HCT116 (cell line): ENCODE measurements around the gene AFDN. TPM values are rescaled to one million over a fixed set of nuclear protein-coding genes. Genes with fewer than 3 reads are reported as not detected.

Experiments
- ATAC-seq: fragments of 200-7000 bp; cut with Tn5 transposase; 2 replicates; pipeline ENCODE4 v1.9.1; 2020; ENCODE audit warnings: mild to moderate bottlenecking, moderate library complexity
- BruUV-seq: library from RNA; stranded (reverse); fragments of 400-500 nt; replicated peaks from 2 replicates; lab custom pipeline; 2021; lab: Mats Ljungman, UMichigan
- CTCF ChIA-PET: fragments of 300-600 bp; sonication (Branson Sonifier 250); formaldehyde crosslinking; loops from one replicate; lab custom pipeline; 2021; ENCODE audit warnings: antibody characterized with exemption; lab: Charles Lee
- POLR2A ChIA-PET: fragments of 300-600, 350-600 bp; sonication (Branson Sonifier 250); formaldehyde crosslinking; loops from one replicate; lab custom pipeline; 2021; ENCODE audit warnings: antibody characterized with exemption; lab: Charles Lee
- RAD21 ChIA-PET, 2 experiments: fragments of 300-600 bp; sonication (Branson Sonifier 250); formaldehyde crosslinking; loops; one replicate each; lab custom pipeline; 2023; ENCODE audit warnings: low total read pairs in 2 of 2; ENCODE audit not compliant: uncharacterized antibody in 2 of 2, unreplicated experiment in 2 of 2, low non-redundant PET in 1 of 2; lab: Charles Lee
- DNase-seq: peaks from one replicate; pipeline ENCODE4 v3.0.0-alpha.2; 2010; ENCODE audit warnings: low read depth, low spot score
- H2AFZ ChIP-seq: fragments of 200-600 bp; shearing (Covaris generic), sonication (generic); 2 replicates; pipeline ENCODE4 v1.6.1; 2017; ENCODE audit warnings: low read depth, mixed run types, mixed read lengths, antibody characterized with exemption, low read length; ENCODE audit not compliant: poor library complexity, severe bottlenecking
- H3K27ac ChIP-seq: 2 replicates; pipeline ENCODE4 v1.5.1; 2012; ENCODE audit warnings: low read depth, low read length
- H3K27me3 ChIP-seq: fragments of 200-600 bp; sonication (generic); 2 replicates; pipeline ENCODE4 v1.6.1; 2016; ENCODE audit warnings: mixed run types, low read length, mixed read lengths; ENCODE audit not compliant: insufficient read depth
- H3K36me3 ChIP-seq, 2 experiments: fragments of 200-500 bp in 1 of 2; fragments of 200-600 bp in 1 of 2; sonication (Bioruptor generic) in 1 of 2; sonication (generic) in 1 of 2; 2 replicates each; pipeline versions ENCODE4 v1.5.1 to v1.6.1; 2014 to 2016; ENCODE audit warnings: low read length in 2 of 2, inconsistent platforms in 1 of 2, mixed read lengths in 1 of 2, mixed run types in 1 of 2; ENCODE audit not compliant: insufficient read depth in 2 of 2, control insufficient read depth in 1 of 2
- H3K4me1 ChIP-seq, 2 experiments: fragments of 200-600 bp in 1 of 2; sonication (generic) in 1 of 2; 2 replicates each; pipeline versions ENCODE4 v1.5.1 to v1.6.1; 2012 to 2017; ENCODE audit warnings: low read length in 2 of 2, inconsistent platforms in 1 of 2, mild to moderate bottlenecking in 1 of 2, mixed read lengths in 1 of 2, mixed run types in 1 of 2, moderate library complexity in 1 of 2; ENCODE audit not compliant: insufficient read depth in 2 of 2, control insufficient read depth in 1 of 2
- H3K4me2 ChIP-seq: fragments of 200-600 bp; sonication (generic); 2 replicates; pipeline ENCODE4 v1.6.1; 2017; ENCODE audit warnings: mixed run types, low read length, mixed read lengths
- H3K4me3 ChIP-seq, 2 experiments: fragments of 200-600 bp in 1 of 2; sonication (generic) in 1 of 2; replicated peaks in 1 of 2; 2 replicates each; pipeline ENCODE4 v1.5.1; 2011 to 2016; ENCODE audit warnings: low read length in 2 of 2, control low read depth in 1 of 2, low read depth in 1 of 2, mild to moderate bottlenecking in 1 of 2, mixed read lengths in 1 of 2, mixed run types in 1 of 2
- H3K79me2 ChIP-seq: fragments of 200-600 bp; sonication (generic); 2 replicates; pipeline ENCODE4 v1.6.1; 2017; ENCODE audit warnings: mild to moderate bottlenecking, mixed run types, low read length, moderate library complexity, mixed read lengths; ENCODE audit not compliant: insufficient read depth
- H3K9ac ChIP-seq: fragments of 200-600 bp; sonication (generic); 2 replicates; pipeline ENCODE4 v1.6.1; 2016; ENCODE audit warnings: low read length, mixed read lengths
- H3K9me2 ChIP-seq: fragments of 200-600 bp; sonication (generic), shearing (Covaris generic); 2 replicates; pipeline ENCODE4 v1.6.1; 2017; ENCODE audit warnings: mixed run types, mild to moderate bottlenecking, moderate library complexity; ENCODE audit not compliant: insufficient read depth
- H3K9me3 ChIP-seq, 2 experiments: fragments of 200-500 bp in 1 of 2; fragments of 200-600 bp in 1 of 2; sonication (Bioruptor generic) in 1 of 2; sonication (generic) in 1 of 2; 2 replicates each; pipeline ENCODE4 v1.6.1; 2014 to 2017; ENCODE audit warnings: low read length in 2 of 2, mixed read lengths in 2 of 2, inconsistent platforms in 1 of 2, low read depth in 1 of 2, mild to moderate bottlenecking in 1 of 2, mixed run types in 1 of 2, moderate library complexity in 1 of 2; ENCODE audit not compliant: control insufficient read depth in 1 of 2, insufficient read depth in 1 of 2
- H4K20me1 ChIP-seq: fragments of 200-600 bp; sonication (generic), shearing (Covaris generic); 2 replicates; pipeline ENCODE4 v1.6.1; 2017; ENCODE audit warnings: mixed run types, mild to moderate bottlenecking, moderate library complexity; ENCODE audit not compliant: insufficient read depth
- ATF3 ChIP-seq: IDR thresholded peaks from 2 replicates; pipeline ENCODE4 v1.6.1; 2012
- CEBPB ChIP-seq: IDR thresholded peaks from 2 replicates; pipeline ENCODE4 v1.6.1; 2012; ENCODE audit warnings: low read depth
- EGR1 ChIP-seq: IDR thresholded peaks from 2 replicates; pipeline ENCODE4 v1.6.1; 2012; ENCODE audit warnings: low read depth
- EZH2 ChIP-seq: fragments of 200-600 bp; sonication (generic); IDR thresholded peaks from 2 replicates; pipeline ENCODE4 v1.6.1; 2017; ENCODE audit warnings: antibody characterized with exemption, mixed run types
- EZH2phosphoT487 ChIP-seq: fragments of 200-600 bp; IDR thresholded peaks from 2 replicates; pipeline ENCODE4 v1.6.1; 2018; ENCODE audit warnings: antibody characterized with exemption, borderline replicate concordance
- JUND ChIP-seq: IDR thresholded peaks from 2 replicates; pipeline ENCODE4 v1.6.1; 2012
- RAD21 ChIP-seq: IDR thresholded peaks from 2 replicates; pipeline ENCODE4 v1.6.1; 2012; ENCODE audit warnings: low read depth, mild to moderate bottlenecking
- SIN3A ChIP-seq: IDR thresholded peaks from 2 replicates; pipeline ENCODE4 v1.6.1; 2012; ENCODE audit warnings: low read depth
- YY1 ChIP-seq: IDR thresholded peaks from 2 replicates; pipeline ENCODE4 v1.6.1; 2011; ENCODE audit warnings: low read length, low read depth, moderate library complexity, mild to moderate bottlenecking; ENCODE audit not compliant: insufficient replicate concordance; ENCODE audit errors: extremely low read depth
- ZFX ChIP-seq: fragments of 450-650 bp; IDR thresholded peaks from 2 replicates; pipeline ENCODE4 v1.6.1; 2017
- ZNF274 ChIP-seq: fragments of 200-500 bp; sonication (Bioruptor generic); IDR thresholded peaks from 2 replicates; pipeline ENCODE4 v1.6.1; 2014; ENCODE audit warnings: mild to moderate bottlenecking, low read depth, low read length, inconsistent platforms
- intact Hi-C: fragments of 100-400 bp; cut with micrococcal nuclease; formaldehyde crosslinking; loops from 2 replicates; pipeline ENCODE4 v1.10.0; 2022
- total RNA-seq: library from RNA; stranded (reverse); gene quantifications from one replicate; pipeline ENCODE4 v1.2.1, GENCODE V29; 2021; ENCODE audit not compliant: unreplicated experiment
- TF ChIP-seq, protein P1 (sequence below), 3 experiments: fragments of 200-600 bp in 1 of 3; sonication (generic) in 1 of 3; IDR thresholded peaks in 2 of 3; conservative IDR thresholded peaks in 1 of 3; 2 replicates each; pipeline ENCODE4 v1.5.1; 2012 to 2017; ENCODE audit warnings: low read depth in 2 of 3, low read length in 2 of 3, antibody characterized with exemption in 1 of 3, borderline replicate concordance in 1 of 3, control low read depth in 1 of 3, mild to moderate bottlenecking in 1 of 3, mixed read lengths in 1 of 3, mixed run types in 1 of 3, moderate library complexity in 1 of 3; ENCODE audit not compliant: insufficient read depth in 1 of 3
- TF ChIP-seq, protein P2 (sequence below): IDR thresholded peaks from 2 replicates; pipeline ENCODE4 v1.6.1; 2012; ENCODE audit warnings: low read depth

AFDN gene
- total RNA-seq, 1 experiment from 2014 or later, result 59.4 TPM

- H3K36me3 ChIP-seq, result peaks cover 19 to 20% of the 10 kb centered on the region in 2 experiments; a peak in 3 of 4 replicates
- no TSS peak for BruUV-seq
- CTCF ChIA-PET, result no interaction called here
Measured at GRCh38 chr6:167944130-167944529, 117.4 kb downstream of the AFDN start.

More at GRCh38 chr6:167944130-167944529, 117.4 kb downstream of the AFDN start:
- intact Hi-C loops, result no loop called here
- H3K79me2 ChIP-seq, result no peaks in the 10 kb centered on the region
- no peak overlapping the region for H2AFZ ChIP-seq
- ATAC-seq, result no peak
- no peak overlapping the region for H3K9ac ChIP-seq
- ChIA-PET RAD21 (no interaction called here), POLR2A (no interaction called here)
- no peaks in the 10 kb centered on the region for H3K9me2 ChIP-seq
- no peaks in the 10 kb centered on the region for H4K20me1 ChIP-seq
- no peaks in the 10 kb centered on the region for H3K4me1 ChIP-seq
- H3K27ac ChIP-seq, result no peak overlapping the region
- H3K4me2 ChIP-seq, result no peak overlapping the region
- TF ChIP-seq JUND (no peak), RAD21 (no peak), SIN3A (no peak), CEBPB (no peak), ATF3 (no peak), EZH2phosphoT487 (no peak), EGR1 (no peak), YY1 (no peak), ZFX (no peak), ZNF274 (no peak), EZH2 (no peak)
- TF ChIP-seq, protein P1, sequence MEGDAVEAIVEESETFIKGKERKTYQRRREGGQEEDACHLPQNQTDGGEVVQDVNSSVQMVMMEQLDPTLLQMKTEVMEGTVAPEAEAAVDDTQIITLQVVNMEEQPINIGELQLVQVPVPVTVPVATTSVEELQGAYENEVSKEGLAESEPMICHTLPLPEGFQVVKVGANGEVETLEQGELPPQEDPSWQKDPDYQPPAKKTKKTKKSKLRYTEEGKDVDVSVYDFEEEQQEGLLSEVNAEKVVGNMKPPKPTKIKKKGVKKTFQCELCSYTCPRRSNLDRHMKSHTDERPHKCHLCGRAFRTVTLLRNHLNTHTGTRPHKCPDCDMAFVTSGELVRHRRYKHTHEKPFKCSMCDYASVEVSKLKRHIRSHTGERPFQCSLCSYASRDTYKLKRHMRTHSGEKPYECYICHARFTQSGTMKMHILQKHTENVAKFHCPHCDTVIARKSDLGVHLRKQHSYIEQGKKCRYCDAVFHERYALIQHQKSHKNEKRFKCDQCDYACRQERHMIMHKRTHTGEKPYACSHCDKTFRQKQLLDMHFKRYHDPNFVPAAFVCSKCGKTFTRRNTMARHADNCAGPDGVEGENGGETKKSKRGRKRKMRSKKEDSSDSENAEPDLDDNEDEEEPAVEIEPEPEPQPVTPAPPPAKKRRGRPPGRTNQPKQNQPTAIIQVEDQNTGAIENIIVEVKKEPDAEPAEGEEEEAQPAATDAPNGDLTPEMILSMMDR (IDR thresholded peaks at IDR 0.05 in 2 of 3, conservative IDR thresholded peaks at IDR 0.05 in 1 of 3; ENCODE audit: borderline replicate concordance in 1 of 3, insufficient read depth in 1 of 3, low read depth in 2 of 3, low read length in 2 of 3), result no peak
- TF ChIP-seq, protein P2, sequence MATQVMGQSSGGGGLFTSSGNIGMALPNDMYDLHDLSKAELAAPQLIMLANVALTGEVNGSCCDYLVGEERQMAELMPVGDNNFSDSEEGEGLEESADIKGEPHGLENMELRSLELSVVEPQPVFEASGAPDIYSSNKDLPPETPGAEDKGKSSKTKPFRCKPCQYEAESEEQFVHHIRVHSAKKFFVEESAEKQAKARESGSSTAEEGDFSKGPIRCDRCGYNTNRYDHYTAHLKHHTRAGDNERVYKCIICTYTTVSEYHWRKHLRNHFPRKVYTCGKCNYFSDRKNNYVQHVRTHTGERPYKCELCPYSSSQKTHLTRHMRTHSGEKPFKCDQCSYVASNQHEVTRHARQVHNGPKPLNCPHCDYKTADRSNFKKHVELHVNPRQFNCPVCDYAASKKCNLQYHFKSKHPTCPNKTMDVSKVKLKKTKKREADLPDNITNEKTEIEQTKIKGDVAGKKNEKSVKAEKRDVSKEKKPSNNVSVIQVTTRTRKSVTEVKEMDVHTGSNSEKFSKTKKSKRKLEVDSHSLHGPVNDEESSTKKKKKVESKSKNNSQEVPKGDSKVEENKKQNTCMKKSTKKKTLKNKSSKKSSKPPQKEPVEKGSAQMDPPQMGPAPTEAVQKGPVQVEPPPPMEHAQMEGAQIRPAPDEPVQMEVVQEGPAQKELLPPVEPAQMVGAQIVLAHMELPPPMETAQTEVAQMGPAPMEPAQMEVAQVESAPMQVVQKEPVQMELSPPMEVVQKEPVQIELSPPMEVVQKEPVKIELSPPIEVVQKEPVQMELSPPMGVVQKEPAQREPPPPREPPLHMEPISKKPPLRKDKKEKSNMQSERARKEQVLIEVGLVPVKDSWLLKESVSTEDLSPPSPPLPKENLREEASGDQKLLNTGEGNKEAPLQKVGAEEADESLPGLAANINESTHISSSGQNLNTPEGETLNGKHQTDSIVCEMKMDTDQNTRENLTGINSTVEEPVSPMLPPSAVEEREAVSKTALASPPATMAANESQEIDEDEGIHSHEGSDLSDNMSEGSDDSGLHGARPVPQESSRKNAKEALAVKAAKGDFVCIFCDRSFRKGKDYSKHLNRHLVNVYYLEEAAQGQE, result no peak
- TF ChIP-seq, all 23 proteins: peak for 0
- no peaks in the 10 kb centered on the region for H3K9me3 ChIP-seq
- H3K27me3 ChIP-seq, result no peaks in the 10 kb centered on the region
- DNase-seq, result no peak
- H3K4me3 ChIP-seq, result no peak overlapping the region
